HG02885 (cell line): Measurements from ENCODE around the gene KLHL11.

Experiments used
- ATAC-seq: cut with Tn5 transposase; IDR thresholded peaks from one replicate; pipeline ENCODE4 v1.9.1; 2021; ENCODE audit warnings: mild to moderate bottlenecking; ENCODE audit not compliant: unreplicated experiment, poor library complexity

The KLHL11 gene

GRCh38 chr17:41811549-41812380 is 53.5 kb downstream of the KLHL11 start, which contains the start of gene P3H4:
Gene P3H4, minus strand, starts transcription at chr17:41811949. Its CDS starts 34 bp downstream, at chr17:41811915.
- peak; percentile 69 for ATAC-seq

DNA sequence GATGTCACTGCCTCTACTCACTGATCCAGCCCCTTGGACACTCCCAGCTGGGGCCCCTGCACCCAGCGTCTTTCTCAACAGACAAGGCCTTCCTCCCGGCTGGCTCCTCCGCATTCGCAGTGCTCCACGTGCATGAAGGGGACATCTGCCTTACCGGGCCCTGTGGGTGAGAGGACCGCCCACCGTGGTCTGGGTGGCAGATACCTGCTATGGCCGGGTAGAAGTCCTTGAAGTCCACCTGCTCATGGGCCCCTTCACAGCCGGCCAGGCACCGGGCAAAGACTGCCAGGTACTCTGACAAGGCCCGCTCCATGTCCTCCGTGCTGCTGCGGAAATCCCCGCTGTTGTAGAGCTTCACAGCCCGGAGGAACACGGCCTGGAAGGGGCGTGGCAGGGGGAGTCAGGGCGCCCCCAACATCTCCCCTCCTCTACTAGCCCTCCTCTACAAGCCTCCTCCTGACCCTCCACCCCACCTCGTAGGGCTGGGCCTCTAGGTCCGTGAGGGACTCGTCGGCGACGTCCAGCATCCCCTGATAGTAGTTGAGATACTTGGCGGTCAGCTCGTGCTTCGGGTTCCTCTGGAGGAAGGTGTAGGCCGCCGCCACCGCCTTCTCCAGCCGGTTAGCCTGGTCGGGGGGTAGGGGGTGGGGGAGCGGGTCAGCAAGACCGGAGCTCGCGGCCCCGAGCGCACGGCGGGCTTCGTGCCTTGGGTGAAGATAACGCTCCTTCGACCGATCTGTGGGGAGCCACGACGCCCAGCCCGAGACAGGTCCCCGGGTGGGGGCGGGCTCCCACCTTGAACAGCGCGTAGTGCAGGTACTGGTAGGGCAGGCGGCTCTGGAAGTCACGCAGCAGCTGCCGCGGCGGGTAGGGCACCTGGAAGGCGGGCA is 54.3 kb downstream of the KLHL11 start:
- no peak for ATAC-seq

GRCh38 chr17:41806685-41807445 is 58.4 kb downstream of the KLHL11 start:
- no peak for ATAC-seq
